Right lobe of liver (tissue), 6 donors: ENCODE measurements around the gene NEK1. TPM values are rescaled to one million over a fixed set of nuclear protein-coding genes. Genes with fewer than 3 reads are reported as not detected.

Experiments used
- ATAC-seq, 4 donors: fragments of 200-7000 bp; cut with Tn5 transposase; one replicate each; pipeline ENCODE4 v1.9.1; 2020; ENCODE audit warnings: mild to moderate bottlenecking in 4 of 4, moderate library complexity in 4 of 4
- DNase-seq, 3 donors: peaks; one replicate each; pipeline ENCODE4 v3.0.0-alpha.2; 2020
- H3K27ac ChIP-seq, 3 donors: fragments of 200-600 bp; one replicate each; pipeline ENCODE4 v1.8.0; 2022
- H3K27me3 ChIP-seq, 2 donors: fragments of 200-600 bp; one replicate each; pipeline ENCODE4 v1.8.0; 2022
- H3K36me3 ChIP-seq, 4 donors: fragments of 200-600 bp; sonication (generic) in 1 of 4; one replicate each; pipeline versions ENCODE4 v1.5.1 to v1.8.0; 2017 to 2022; ENCODE audit warnings: control low read depth in 1 of 4
- H3K4me1 ChIP-seq, 4 donors: fragments of 200-600 bp; sonication (generic) in 1 of 4; one replicate each; pipeline versions ENCODE4 v1.5.1 to v1.8.0; 2017 to 2022; ENCODE audit warnings: control low read depth in 1 of 4
- H3K4me3 ChIP-seq, 3 donors: fragments of 200-600 bp; one replicate each; pipeline ENCODE4 v1.8.0; 2022
- H3K9me3 ChIP-seq, 4 donors: fragments of 200-600 bp; sonication (generic) in 1 of 4; one replicate each; pipeline versions ENCODE4 v1.5.1 to v1.8.0; 2017 to 2022; ENCODE audit warnings: control low read depth in 1 of 4
- POLR2A ChIP-seq: fragments of 450-650 bp; IDR thresholded peaks from one replicate; pipeline ENCODE4 v1.6.1; 2017; ENCODE audit warnings: antibody characterized with exemption, mild to moderate bottlenecking
- WGBS: methylation state at CpG from one replicate; pipeline ENCODE4 v1.1.6; 2018; ENCODE audit warnings: low coverage, low lambda C conversion rate; ENCODE audit not compliant: insufficient coverage; ENCODE audit errors: missing lambda C conversion rate; 5-methylcytosine and 5-hydroxymethylcytosine counted together
- intact Hi-C, 2 donors: fragments of 100-400 bp; cut with DNase I; formaldehyde crosslinking; loops; one replicate each; pipeline versions ENCODE4 v1.11.2 to v1.14.1; 2022
- total RNA-seq, 6 experiments: library from RNA; depleted of rRNA in 2 of 6; stranded (reverse); fragments of >200 nt in 2 of 6; fragmentation: NEBNext Ultra II Directional in 3 of 6; extraction: Animal tissue kit (Norgen Biotek cat#: 25700) in 3 of 6; gene quantifications; one replicate each; pipeline versions ENCODE4 v1.1.0 to v1.2.4, GENCODE V29; 2016 to 2023
- TF ChIP-seq, protein P1 (sequence below), 4 donors: fragments of 200-600 bp in 3 of 4; fragments of 450-650 bp in 1 of 4; IDR thresholded peaks; one replicate each; pipeline versions ENCODE4 v1.5.1 to v1.8.0; 2016 to 2022; ENCODE audit warnings: antibody characterized with exemption in 4 of 4, mild to moderate bottlenecking in 2 of 4
- donor health status: DM: no; HTN: yes; CAD: no.
- donor health status: DM: no; HTN: no; CAD: no.
- donor health status: DM: no; HTN: no; CAD: no.
- donor health status: DM: no; HTN: yes; CAD: no.
- donor health status: DM: no; HTN: yes; CAD: no.

NEK1 gene
- total RNA-seq, 6 experiments from 2014 or later = 4.1 to 5.2 (median 4.5) TPM

DNA sequence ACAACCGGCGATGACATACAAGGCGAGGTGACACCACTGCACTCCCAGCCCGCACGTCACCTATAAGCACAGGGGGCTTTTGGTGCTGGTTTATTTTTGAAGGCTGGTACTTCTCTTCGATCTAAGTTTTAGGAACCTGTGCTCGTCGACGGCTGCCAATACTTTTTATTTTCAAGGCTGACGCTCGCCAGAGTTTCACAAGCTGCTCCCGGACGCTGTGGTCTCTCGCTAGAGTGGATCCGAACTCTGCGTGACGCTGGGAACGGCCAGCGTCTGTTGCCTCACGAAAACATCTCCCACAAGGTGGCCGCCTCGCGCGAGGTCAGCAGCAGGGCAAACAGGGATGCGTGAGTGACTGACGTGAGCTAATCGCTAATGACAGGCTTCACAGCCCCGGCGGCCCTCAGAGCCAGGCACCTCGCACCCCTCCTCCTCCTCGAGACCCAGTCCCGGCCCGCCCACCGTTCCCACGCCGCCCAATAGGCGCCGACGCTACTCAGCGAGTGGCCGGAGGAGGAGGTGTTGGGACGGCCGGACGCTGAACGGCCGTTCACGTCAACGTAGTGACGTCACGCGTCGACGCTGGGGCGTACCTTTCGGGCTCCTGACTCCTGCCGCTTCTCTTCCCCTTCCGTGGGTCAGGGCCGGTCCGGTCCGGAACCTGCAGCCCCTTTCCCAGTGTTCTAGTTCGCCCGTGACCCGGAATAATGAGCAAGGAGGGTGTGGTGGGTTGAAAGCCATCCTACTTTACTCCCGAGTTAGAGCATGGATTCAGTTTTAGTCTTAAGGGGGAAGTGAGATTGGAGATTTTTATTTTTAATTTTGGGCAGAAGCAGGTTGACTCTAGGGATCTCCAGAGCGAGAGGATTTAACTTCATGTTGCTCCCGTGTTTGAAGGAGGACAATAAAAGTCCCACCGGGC, 7.8 kb upstream of the NEK1 start, which contains the start of gene CLCN3:
Gene CLCN3, plus strand, starts transcription at position 621 of the 922 bp plus-strand sequence. CDS start 15,351 bp downstream, outside the sequence.
- intact Hi-C loops = no loop called here
- ATAC-seq (peak; percentile 96 to 99 (median 98)), DNase-seq (peak; percentile 99 to 100 (median 100))
- Histone ChIP-seq H3K27ac (peak within 1 kb of the TSS; percentile 96 to 99 (median 98)), H3K36me3 (no peaks in the 10 kb centered on the region), H3K9me3 (no peaks in the 10 kb centered on the region), H3K4me1 (peaks cover 0 to 5% (median 0%) of the 10 kb centered on the region in 4 donors), H3K27me3 (no peaks in the 10 kb centered on the region), H3K4me3 (peak within 1 kb of the TSS; percentile 52 to 71 (median 64))
- under 1% methylated on average over 31 of the region's 67 CpGs for WGBS
- peak; percentile 88 for TF ChIP-seq POLR2A
- TF ChIP-seq, protein P1, sequence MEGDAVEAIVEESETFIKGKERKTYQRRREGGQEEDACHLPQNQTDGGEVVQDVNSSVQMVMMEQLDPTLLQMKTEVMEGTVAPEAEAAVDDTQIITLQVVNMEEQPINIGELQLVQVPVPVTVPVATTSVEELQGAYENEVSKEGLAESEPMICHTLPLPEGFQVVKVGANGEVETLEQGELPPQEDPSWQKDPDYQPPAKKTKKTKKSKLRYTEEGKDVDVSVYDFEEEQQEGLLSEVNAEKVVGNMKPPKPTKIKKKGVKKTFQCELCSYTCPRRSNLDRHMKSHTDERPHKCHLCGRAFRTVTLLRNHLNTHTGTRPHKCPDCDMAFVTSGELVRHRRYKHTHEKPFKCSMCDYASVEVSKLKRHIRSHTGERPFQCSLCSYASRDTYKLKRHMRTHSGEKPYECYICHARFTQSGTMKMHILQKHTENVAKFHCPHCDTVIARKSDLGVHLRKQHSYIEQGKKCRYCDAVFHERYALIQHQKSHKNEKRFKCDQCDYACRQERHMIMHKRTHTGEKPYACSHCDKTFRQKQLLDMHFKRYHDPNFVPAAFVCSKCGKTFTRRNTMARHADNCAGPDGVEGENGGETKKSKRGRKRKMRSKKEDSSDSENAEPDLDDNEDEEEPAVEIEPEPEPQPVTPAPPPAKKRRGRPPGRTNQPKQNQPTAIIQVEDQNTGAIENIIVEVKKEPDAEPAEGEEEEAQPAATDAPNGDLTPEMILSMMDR (IDR thresholded peaks at IDR 0.05) = peak in 3 of 4 donors; percentile 17 to 38 (median 34)

DNA sequence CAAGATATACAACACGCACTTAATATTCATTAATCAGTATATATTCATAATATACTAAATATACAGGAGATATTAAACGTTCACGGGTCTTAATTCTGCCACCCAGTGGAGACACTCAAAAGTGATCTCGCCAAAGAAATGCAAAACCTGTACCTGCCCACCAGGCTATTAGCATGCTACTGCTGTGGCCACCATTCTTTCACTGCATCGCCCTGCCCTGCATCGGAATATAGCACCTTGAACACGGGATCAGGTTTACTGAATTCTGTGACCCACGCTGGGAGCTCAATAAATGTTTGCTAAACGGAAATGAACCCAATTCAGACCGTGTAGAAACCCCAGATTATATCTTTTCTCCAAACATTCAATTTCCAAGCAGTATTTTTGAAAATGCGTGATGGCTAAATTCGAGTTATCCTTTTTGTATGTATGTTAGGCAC, 7.2 kb upstream of the NEK1 start:
- DNase-seq (peak in 2 of 3 donors; percentile 46 to 68), ATAC-seq (peak; percentile 65 to 69 (median 66))
- no peaks in the 10 kb centered on the region for H3K27me3 ChIP-seq
- peak overlapping the region; percentile 52 to 71 (median 64) for H3K4me3 ChIP-seq
- H3K4me1 ChIP-seq = peaks cover 0 to 5% (median 0%) of the 10 kb centered on the region in 4 donors
- H3K36me3 ChIP-seq = no peaks in the 10 kb centered on the region
- WGBS = 1% methylated on average over 10 of the region's 12 CpGs
- peak overlapping the region; percentile 96 to 99 (median 98) for H3K27ac ChIP-seq
- intact Hi-C loops = no loop called here
- no peak for TF ChIP-seq POLR2A
- TF ChIP-seq, protein P1 (IDR thresholded peaks at IDR 0.05) = peak; percentile 57 to 70 (median 64)
- no peaks in the 10 kb centered on the region for H3K9me3 ChIP-seq

GRCh38 chr4:169618986-169619385, 6.6 kb upstream of the NEK1 start:
- Histone ChIP-seq H3K9me3 (no peaks in the 10 kb centered on the region), H3K27me3 (no peaks in the 10 kb centered on the region), H3K36me3 (no peaks in the 10 kb centered on the region), H3K4me1 (peaks cover 0 to 5% (median 0%) of the 10 kb centered on the region in 4 donors), H3K27ac (peak overlapping the region in 2 of 3 donors; percentile 96 to 99), H3K4me3 (peak overlapping the region in 2 of 3 donors; percentile 52 to 64)
- no peak for ATAC-seq
- intact Hi-C loops = no loop called here
- WGBS = 92% methylated on average over 4 of the region's 4 CpGs
- TF ChIP-seq, protein P1 (IDR thresholded peaks at IDR 0.05) = no peak
- no peak for TF ChIP-seq POLR2A
- DNase-seq = no peak

DNA sequence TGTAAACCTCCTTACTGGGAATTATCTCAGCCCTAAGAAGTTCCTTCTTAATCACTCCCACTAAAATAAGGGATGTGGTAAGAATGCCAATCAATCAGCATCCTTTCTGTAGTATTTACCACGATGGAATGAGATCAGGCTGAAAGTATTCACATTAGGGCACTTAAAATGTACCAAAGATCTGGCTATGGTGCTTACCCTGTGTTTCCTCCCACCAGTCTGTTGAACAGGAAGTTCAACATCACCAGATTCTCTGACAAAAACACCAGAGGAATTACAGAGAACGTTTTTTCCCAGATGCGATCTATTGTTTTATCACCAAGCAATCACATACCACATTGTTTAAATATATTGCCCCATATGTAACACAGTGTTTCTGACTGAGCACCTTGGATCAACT, 5.9 kb upstream of the NEK1 start:
- 43% methylated on average over 3 of the region's 3 CpGs for WGBS
- ATAC-seq = no peak
- no peak for TF ChIP-seq POLR2A
- TF ChIP-seq, protein P1 (IDR thresholded peaks at IDR 0.05) = no peak
- Histone ChIP-seq H3K27ac (no peak overlapping the region), H3K4me3 (no peak overlapping the region), H3K36me3 (no peaks in the 10 kb centered on the region), H3K27me3 (no peaks in the 10 kb centered on the region), H3K9me3 (no peaks in the 10 kb centered on the region), H3K4me1 (peaks cover 0 to 5% (median 1%) of the 10 kb centered on the region in 4 donors)
- intact Hi-C loops = no loop called here
- DNase-seq = no peak
